Neural cell (in vitro differentiated cells): Measurements from ENCODE around the gene ZP1. TPM values are rescaled to one million over a fixed set of nuclear protein-coding genes. Genes with fewer than 3 reads are reported as not detected.

Experiments
- H2AFZ ChIP-seq: fragments of 200-600, 300-800 bp; sonication (generic), shearing (Covaris generic); 2 replicates; pipeline ENCODE4 v1.6.0; 2014; ENCODE audit warnings: low read depth, mild to moderate bottlenecking, antibody characterized with exemption, low read length, moderate library complexity
- H3F3A ChIP-seq: fragments of 200-600 bp; shearing (Covaris generic); 2 replicates; pipeline ENCODE4 v1.6.1; 2016; ENCODE audit warnings: mild to moderate bottlenecking, moderate library complexity, mixed read lengths, antibody characterized with exemption, low read length; ENCODE audit not compliant: insufficient read depth, poor library complexity, severe bottlenecking
- H3K27ac ChIP-seq: fragments of 200-600, 300-800 bp; sonication (generic), shearing (Covaris generic); 2 replicates; pipeline ENCODE4 v1.5.1; 2014; ENCODE audit warnings: mild to moderate bottlenecking, low read length, moderate library complexity
- H3K27me3 ChIP-seq: fragments of 300-800, 200-600 bp; sonication (generic), shearing (Covaris generic); 2 replicates; pipeline ENCODE4 v1.6.0; 2014; ENCODE audit warnings: mild to moderate bottlenecking, low read depth, low read length, moderate library complexity; ENCODE audit not compliant: insufficient read depth
- H3K36me3 ChIP-seq: fragments of 300-800, 200-600 bp; sonication (generic), shearing (Covaris generic); 2 replicates; pipeline ENCODE4 v1.5.1; 2014; ENCODE audit warnings: mild to moderate bottlenecking, antibody characterized with exemption, low read length, moderate library complexity; ENCODE audit not compliant: insufficient read depth
- H3K4me2 ChIP-seq: fragments of 300-800, 200-600 bp; sonication (generic), shearing (Covaris generic); 2 replicates; pipeline ENCODE4 v1.6.0; 2014; ENCODE audit warnings: mild to moderate bottlenecking, low read length
- H3K4me3 ChIP-seq: fragments of 300-800, 200-600 bp; sonication (generic), shearing (Covaris generic); 2 replicates; pipeline ENCODE4 v1.5.1; 2014; ENCODE audit warnings: mild to moderate bottlenecking, low read length, moderate library complexity
- H3K79me2 ChIP-seq: fragments of 200-600 bp; shearing (Covaris generic); replicated peaks from 2 replicates; pipeline ENCODE4 v1.6.0; 2014; ENCODE audit warnings: mild to moderate bottlenecking, low read length, moderate library complexity; ENCODE audit not compliant: insufficient read depth
- H3K9ac ChIP-seq: fragments of 300-800, 200-600 bp; sonication (generic), shearing (Covaris generic); 2 replicates; pipeline ENCODE4 v1.6.1; 2016; ENCODE audit warnings: mild to moderate bottlenecking, low read length, mixed read lengths
- H3K9me2 ChIP-seq: fragments of 200-600 bp; shearing (Covaris generic); 2 replicates; pipeline ENCODE4 v1.6.1; 2016; ENCODE audit warnings: mild to moderate bottlenecking, low read length, mixed read lengths; ENCODE audit not compliant: insufficient read depth
- H3K9me3 ChIP-seq: fragments of 200-600, 300-800 bp; sonication (generic), shearing (Covaris generic); 2 replicates; pipeline ENCODE4 v1.6.1; 2016; ENCODE audit warnings: mild to moderate bottlenecking, mixed run types, low read length, moderate library complexity, mixed read lengths
- H4K20me1 ChIP-seq: fragments of 200-600 bp; shearing (Covaris generic); 2 replicates; pipeline ENCODE4 v1.6.1; 2016; ENCODE audit warnings: mild to moderate bottlenecking, mixed run types; ENCODE audit not compliant: insufficient read depth
- CTCF ChIP-seq: fragments of 450-650 bp; IDR thresholded peaks from 2 replicates; pipeline ENCODE4 v1.5.1; 2014; ENCODE audit warnings: antibody characterized with exemption, mild to moderate bottlenecking, moderate library complexity; ENCODE audit not compliant: poor library complexity, severe bottlenecking
- EP300 ChIP-seq: fragments of 450-650 bp; conservative IDR thresholded peaks from 2 replicates; pipeline ENCODE4 v1.6.1; 2014; ENCODE audit warnings: antibody characterized with exemption, mild to moderate bottlenecking, moderate library complexity; ENCODE audit not compliant: poor library complexity, severe bottlenecking
- EZH2 ChIP-seq: fragments of 200-600, 300-800 bp; shearing (Covaris generic), sonication (generic); IDR thresholded peaks from 2 replicates; pipeline ENCODE4 v1.6.1; 2014; ENCODE audit warnings: antibody characterized with exemption, low read length, borderline replicate concordance, mild to moderate bottlenecking; ENCODE audit not compliant: insufficient read depth, poor library complexity, severe bottlenecking
- MXI1 ChIP-seq: fragments of 450-650 bp; conservative IDR thresholded peaks from 2 replicates; pipeline ENCODE4 v1.6.1; 2014; ENCODE audit warnings: antibody characterized with exemption, mild to moderate bottlenecking; ENCODE audit not compliant: poor library complexity, severe bottlenecking
- POLR2AphosphoS5 ChIP-seq: IDR thresholded peaks from 2 replicates; pipeline ENCODE4 v1.6.1; 2012
- RAD21 ChIP-seq: fragments of 450-650 bp; conservative IDR thresholded peaks from 2 replicates; pipeline ENCODE4 v1.6.1; 2014; ENCODE audit warnings: antibody characterized with exemption, mild to moderate bottlenecking, moderate library complexity
- REST ChIP-seq: IDR thresholded peaks from 2 replicates; pipeline ENCODE4 v1.6.1; 2012; ENCODE audit warnings: borderline replicate concordance
- SMC3 ChIP-seq: fragments of 450-650 bp; conservative IDR thresholded peaks from 2 replicates; pipeline ENCODE4 v1.6.1; 2014; ENCODE audit warnings: antibody characterized with exemption, mild to moderate bottlenecking, moderate library complexity; ENCODE audit not compliant: poor library complexity
- TAF1 ChIP-seq: IDR thresholded peaks from 2 replicates; pipeline ENCODE4 v1.6.1; 2012; ENCODE audit warnings: low read depth
- polyA plus RNA-seq: library from polyadenylated mRNA; depleted of rRNA; stranded (reverse); fragments of >200 nt; gene quantifications from 2 replicates; pipeline ENCODE4 v1.2.3, GENCODE V29; 2014

ZP1 gene
- polyA plus RNA-seq, 1 donor from 2014 or later = 1.5 TPM

GRCh38 chr11:60915248-60915914 lies 48.0 kb downstream of the ZP1 start:
- no peak overlapping the region for H3K27ac ChIP-seq
- no peaks in the 10 kb centered on the region for H3K9me2 ChIP-seq
- H3K9ac ChIP-seq = peak overlapping the region; percentile 87
- H3K4me3 ChIP-seq = peak overlapping the region; percentile 97
- no peaks in the 10 kb centered on the region for H3K36me3 ChIP-seq
- H3K4me2 ChIP-seq = peak overlapping the region; percentile 77
- TF ChIP-seq RAD21 (peak; percentile 19), SMC3 (peak; percentile 40), POLR2AphosphoS5 (no peak), CTCF (peak; percentile 47)
- no peak overlapping the region for H2AFZ ChIP-seq
- H3K27me3 ChIP-seq = no peaks in the 10 kb centered on the region
- H3K9me3 ChIP-seq = no peaks in the 10 kb centered on the region
- peaks cover 40% of the 10 kb centered on the region for H3K79me2 ChIP-seq
- peaks cover 3% of the 10 kb centered on the region for H3F3A ChIP-seq
- no peaks in the 10 kb centered on the region for H4K20me1 ChIP-seq

- Histone ChIP-seq H3K27me3 (no peaks in the 10 kb centered on the region), H3K4me2 (no peak overlapping the region), H3K9me2 (no peaks in the 10 kb centered on the region), H3K36me3 (no peaks in the 10 kb centered on the region), H2AFZ (no peak overlapping the region), H3K27ac (no peak overlapping the region), H4K20me1 (no peaks in the 10 kb centered on the region), H3K4me3 (no peak overlapping the region), H3F3A (peaks cover 3% of the 10 kb centered on the region), H3K9ac (no peak overlapping the region), H3K9me3 (no peaks in the 10 kb centered on the region), H3K79me2 (peaks cover 40% of the 10 kb centered on the region)
- TF ChIP-seq TAF1 = no peak
- no peak for TF ChIP-seq MXI1
- no peak for TF ChIP-seq EZH2
- no peak for TF ChIP-seq RAD21
These were observed 49.4 kb downstream of the ZP1 start for GRCh38 chr11:60916669-60917206.

- Histone ChIP-seq H3K79me2 (peaks cover 40% of the 10 kb centered on the region), H4K20me1 (no peaks in the 10 kb centered on the region), H3K36me3 (no peaks in the 10 kb centered on the region), H2AFZ (no peak overlapping the region), H3K9ac (no peak overlapping the region), H3K4me3 (no peak overlapping the region), H3K9me2 (no peaks in the 10 kb centered on the region), H3K4me2 (no peak overlapping the region), H3K27me3 (no peaks in the 10 kb centered on the region), H3K9me3 (no peaks in the 10 kb centered on the region), H3F3A (peaks cover 3% of the 10 kb centered on the region), H3K27ac (no peak overlapping the region)
- TF ChIP-seq EZH2 (no peak), REST (no peak), MXI1 (no peak), SMC3 (no peak), POLR2AphosphoS5 (no peak), TAF1 (no peak), RAD21 (no peak), EP300 (no peak), CTCF (no peak)
These were observed 49.9 kb downstream of the ZP1 start for GRCh38 chr11:60917267-60917666.
